Measurements from ENCODE around the gene HSPA12A.

DNA sequence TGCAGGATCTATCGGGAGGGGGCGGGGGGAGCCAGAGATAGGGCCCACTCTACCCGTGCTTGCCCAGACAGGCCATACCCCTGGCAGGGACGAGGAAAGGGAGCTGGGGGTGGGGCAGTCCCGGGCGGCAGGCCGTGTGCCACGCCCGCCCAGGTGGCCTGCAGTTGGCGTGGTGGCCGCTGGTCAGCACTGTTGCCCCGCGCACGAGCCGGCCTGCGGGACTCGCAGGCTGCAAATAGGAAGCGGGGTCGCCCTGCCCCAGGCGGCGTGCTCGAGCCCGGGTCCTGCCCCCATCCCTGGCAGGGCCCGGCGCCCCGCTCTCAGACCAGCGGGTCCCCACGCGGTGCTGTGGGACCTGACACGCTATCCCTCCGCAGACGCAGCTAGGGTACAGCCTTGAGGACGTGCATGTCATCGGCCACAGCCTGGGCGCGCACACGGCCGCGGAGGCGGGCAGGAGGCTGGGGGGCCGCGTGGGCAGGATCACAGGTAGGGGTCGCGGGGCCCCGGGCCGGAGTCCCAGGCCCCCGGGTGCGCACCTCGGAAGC, 114.9 kb downstream of the HSPA12A start:
- TF ChIP-seq SUZ12 (IDR thresholded peaks at IDR 0.05; ENCODE audit: extremely low read depth, insufficient read depth, insufficient read length): no peak
- no peak for TF ChIP-seq YY1 (IDR thresholded peaks at IDR 0.05; ENCODE audit: insufficient read depth, insufficient read length)

All from NT2/D1 (cell line).